ENCODE measurements around the gene GPC2.

DNA sequence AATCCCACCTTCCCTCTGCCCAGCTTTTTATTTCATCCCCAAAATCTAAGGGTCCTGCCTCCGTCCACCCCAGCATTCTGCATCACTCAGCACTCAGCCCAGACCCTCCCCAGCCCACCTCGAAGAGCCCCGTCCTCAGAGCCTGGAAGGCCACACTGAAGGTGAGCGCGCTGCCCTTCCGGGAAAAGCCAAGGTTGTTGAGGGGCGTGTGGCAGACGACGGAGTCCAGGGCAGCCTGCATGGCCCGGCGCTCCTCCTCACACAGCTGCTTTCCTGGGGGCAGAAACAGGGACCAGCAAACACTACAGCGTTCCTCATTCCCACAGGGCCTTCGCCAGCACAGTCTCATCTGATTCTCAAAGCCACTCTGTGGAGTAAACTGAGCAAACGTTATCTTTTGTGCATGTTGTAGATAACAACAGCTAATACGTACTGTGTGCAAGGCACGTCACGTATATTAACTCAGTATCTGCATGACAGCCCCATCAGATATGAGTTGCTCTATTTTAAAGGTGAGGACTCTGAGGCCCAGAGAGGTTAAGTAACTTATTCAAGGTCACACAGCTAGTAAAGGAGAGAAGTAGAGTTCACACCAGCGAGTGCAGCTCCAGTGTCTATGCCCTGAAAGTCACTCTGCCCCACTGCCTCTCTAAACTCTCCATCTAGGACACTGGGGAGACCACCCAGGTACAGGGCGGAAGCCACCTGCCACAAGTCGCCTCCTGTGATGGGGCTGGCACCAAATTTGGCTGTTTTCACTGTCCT lies 21.4 kb downstream of the GPC2 start:
- TF ChIP-seq, protein P1, sequence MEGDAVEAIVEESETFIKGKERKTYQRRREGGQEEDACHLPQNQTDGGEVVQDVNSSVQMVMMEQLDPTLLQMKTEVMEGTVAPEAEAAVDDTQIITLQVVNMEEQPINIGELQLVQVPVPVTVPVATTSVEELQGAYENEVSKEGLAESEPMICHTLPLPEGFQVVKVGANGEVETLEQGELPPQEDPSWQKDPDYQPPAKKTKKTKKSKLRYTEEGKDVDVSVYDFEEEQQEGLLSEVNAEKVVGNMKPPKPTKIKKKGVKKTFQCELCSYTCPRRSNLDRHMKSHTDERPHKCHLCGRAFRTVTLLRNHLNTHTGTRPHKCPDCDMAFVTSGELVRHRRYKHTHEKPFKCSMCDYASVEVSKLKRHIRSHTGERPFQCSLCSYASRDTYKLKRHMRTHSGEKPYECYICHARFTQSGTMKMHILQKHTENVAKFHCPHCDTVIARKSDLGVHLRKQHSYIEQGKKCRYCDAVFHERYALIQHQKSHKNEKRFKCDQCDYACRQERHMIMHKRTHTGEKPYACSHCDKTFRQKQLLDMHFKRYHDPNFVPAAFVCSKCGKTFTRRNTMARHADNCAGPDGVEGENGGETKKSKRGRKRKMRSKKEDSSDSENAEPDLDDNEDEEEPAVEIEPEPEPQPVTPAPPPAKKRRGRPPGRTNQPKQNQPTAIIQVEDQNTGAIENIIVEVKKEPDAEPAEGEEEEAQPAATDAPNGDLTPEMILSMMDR (conservative IDR thresholded peaks at IDR 0.05 in 1 of 2, IDR thresholded peaks at IDR 0.05 in 1 of 2; ENCODE audit: extremely low read depth in 1 of 2, insufficient read depth in 1 of 2, low read depth in 1 of 2, low read length in 2 of 2): no peak
- no peak for TF ChIP-seq EZH2 (IDR thresholded peaks at IDR 0.05; ENCODE audit: borderline replicate concordance, low read length)

Data from mammary epithelial cell (primary cell).